ENCODE measurements around the gene CYB561D2.

The CYB561D2 gene

GRCh38 chr3:50323614-50324199, 27.0 kb upstream of the CYB561D2 start:
- DNase-seq (ENCODE audit: low spot score), result no peak

- DNase-seq (ENCODE audit: low spot score), result peak; percentile 78
These were observed 26.1 kb upstream of the CYB561D2 start for GRCh38 chr3:50324351-50325112.

GRCh38 chr3:50325113-50325480, 25.6 kb upstream of the CYB561D2 start:
- no peak for DNase-seq (ENCODE audit: low spot score)

DNA sequence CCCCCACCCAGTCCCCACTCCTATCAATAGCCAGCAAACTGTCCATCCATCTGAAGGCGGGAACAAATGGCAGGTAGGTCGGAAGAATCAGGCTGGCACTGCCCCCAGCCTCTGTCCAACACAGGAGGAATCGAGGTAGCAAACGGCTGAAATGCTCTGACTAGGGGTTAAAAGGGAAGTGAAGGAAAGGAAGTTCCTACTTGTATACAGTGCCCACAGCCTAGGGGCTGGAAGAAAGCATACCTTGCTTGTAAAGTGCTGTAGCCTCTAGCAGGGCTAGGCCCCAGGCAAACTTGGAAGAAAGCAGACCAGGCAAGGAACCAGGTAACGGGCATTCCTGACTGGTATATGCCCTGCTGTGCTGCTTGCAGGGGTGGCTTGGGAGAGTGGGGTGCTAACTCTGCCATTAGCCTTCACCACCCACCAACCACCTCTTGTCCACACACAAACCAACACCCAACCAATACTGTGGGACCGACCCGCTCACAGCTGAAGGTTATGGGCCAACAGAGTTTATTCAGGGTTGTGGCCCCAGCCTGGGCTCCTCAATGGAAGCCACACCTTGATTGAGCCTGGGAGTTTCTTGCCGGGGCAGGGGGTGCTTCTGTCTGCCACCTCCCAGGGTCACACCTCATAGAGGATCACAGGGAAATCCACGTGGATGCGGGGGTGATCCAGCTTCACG, 25.0 kb upstream of the CYB561D2 start:
- DNase-seq (ENCODE audit: low spot score), result no peak

- no peak for DNase-seq (ENCODE audit: low spot score)
These were observed 24.5 kb upstream of the CYB561D2 start for GRCh38 chr3:50326182-50326541.

GRCh38 chr3:50327129-50327528, 23.5 kb upstream of the CYB561D2 start:
- DNase-seq (ENCODE audit: low spot score), result no peak

DNA sequence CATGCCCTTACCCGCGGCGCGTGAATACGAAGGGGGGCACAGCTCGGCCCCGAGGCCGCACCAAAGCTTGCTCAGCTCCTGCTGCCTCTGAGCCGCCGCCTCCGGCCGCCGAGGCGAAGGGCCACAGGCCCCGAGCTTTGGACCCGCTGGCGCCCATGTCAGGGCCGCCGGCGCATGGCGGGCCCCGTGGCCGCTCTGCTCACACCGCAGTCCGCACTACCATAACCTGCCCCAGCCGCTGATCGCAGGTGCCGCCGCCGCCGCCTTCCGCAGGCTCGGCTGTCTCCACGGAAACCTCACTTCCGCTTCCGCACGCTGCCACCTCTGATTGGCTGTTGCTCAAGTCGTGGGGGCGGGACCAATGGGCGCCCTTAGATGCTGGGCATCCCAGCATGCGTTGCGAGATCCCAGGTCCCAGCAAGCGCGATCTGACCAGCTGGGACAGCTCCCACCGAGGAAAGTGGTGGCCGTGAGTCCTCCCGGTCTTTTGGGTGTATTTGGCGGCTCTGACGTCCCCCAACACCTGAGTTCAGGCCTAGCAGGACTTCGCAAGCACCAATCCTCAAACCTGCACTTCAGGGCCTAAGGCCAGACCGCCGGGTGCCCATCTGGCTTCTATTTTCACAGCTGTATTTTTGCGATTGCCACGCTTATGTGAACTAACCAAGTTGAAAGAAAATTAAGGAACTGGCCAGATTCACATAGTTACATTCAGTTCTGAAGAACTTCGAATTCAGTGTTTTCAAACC, 22.5 kb upstream of the CYB561D2 start, which contains the start of gene TUSC2:
TSS of gene TUSC2 (minus strand) at position 281 of the 749 bp plus-strand sequence. CDS start at position 157, 124 bp downstream.
- DNase-seq (ENCODE audit: low spot score), result peak; percentile 95

GRCh38 chr3:50330330-50330729, 20.3 kb upstream of the CYB561D2 start:
- DNase-seq (ENCODE audit: low spot score), result no peak

DNA sequence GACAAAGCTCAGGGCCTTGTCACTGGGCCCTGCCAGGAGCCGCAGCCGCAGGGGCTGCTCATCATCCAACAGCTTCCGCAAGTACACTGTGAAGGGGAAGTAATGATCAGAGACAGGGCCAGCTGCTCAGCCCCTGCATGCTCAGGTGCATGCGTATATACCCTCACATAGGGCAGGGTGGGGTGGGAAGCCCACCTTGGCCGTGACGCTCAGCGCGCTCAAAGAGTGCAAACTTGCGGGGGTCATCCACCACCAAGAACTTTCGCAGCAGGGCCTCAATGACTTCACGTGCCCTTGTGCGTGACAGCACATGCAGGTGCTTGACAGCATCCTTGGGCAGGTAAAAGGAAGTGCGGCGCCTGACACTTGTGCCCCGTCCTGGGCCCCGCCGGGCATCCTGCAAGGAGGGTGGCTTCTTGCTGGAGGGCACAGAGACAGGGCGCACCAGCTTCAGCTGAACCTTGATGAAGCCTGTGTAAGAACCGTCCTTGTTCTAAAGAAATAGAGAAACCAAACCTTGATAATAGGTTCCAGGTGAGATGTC, 19.2 kb upstream of the CYB561D2 start:
- no peak for DNase-seq (ENCODE audit: low spot score)

GRCh38 chr3:50333744-50334328, 16.8 kb upstream of the CYB561D2 start:
- DNase-seq (ENCODE audit: low spot score), result no peak

- DNase-seq (ENCODE audit: low spot score), result no peak
These were observed 16.2 kb upstream of the CYB561D2 start for GRCh38 chr3:50334339-50335075.

GRCh38 chr3:50336452-50337174, 14.0 kb upstream of the CYB561D2 start:
- peak; percentile 84 for DNase-seq (ENCODE audit: low spot score)

DNA sequence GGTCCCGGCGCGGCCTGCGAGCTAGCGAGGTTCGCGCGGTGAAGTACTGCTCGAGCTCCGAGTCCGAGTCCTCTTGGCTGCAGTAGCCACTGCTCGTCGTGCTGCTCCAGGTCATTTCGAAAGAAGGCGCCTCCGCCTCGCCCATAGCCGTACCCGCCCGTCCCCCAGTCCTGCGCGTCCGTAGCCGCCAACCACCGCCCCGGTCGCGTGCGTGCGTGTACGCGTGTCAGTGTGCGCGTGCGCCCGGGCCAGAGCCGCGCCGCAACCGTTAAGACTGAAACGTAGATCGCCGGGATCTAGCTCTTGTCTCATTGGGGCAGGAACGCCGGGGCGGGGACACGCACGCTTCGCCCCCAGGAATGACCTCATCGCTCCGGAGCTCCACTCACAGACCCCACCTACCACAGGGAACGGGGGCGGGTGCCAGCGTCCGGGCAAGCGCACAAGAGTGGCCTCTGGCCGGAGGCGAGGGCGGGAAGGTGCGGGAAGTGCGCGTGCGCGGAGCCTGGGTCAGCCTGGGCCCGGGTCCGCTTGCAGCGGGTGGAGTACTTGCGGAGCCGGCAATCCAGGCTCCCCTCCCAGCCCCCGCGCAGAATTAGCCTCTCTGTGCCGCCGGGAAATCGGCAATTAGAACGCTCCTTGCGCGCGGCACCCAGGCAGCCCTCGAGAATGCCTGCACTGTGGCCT, 13.3 kb upstream of the CYB561D2 start:
- DNase-seq (ENCODE audit: low spot score), result peak; percentile 98

- DNase-seq (ENCODE audit: low spot score), result no peak
These were observed 11.7 kb upstream of the CYB561D2 start for GRCh38 chr3:50338965-50339364.

- DNase-seq (ENCODE audit: low spot score), result no peak
These were observed 11.0 kb upstream of the CYB561D2 start for GRCh38 chr3:50339485-50340146.

DNA sequence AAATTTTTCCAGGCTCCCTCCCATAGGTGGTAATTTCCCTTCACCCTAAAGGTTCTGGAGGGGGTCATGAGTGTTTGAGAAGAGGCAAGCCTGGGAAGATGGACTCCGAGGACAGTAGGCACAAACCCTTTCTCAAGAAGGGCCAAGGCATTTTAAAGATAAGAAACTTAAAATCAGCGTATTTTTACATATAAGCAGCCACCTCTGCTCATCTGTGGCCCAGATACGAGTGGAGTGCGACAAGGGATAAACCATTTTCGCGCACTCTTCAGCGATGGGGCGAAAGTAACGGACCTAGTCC, 10.6 kb upstream of the CYB561D2 start:
- DNase-seq (ENCODE audit: low spot score), result no peak

DNA sequence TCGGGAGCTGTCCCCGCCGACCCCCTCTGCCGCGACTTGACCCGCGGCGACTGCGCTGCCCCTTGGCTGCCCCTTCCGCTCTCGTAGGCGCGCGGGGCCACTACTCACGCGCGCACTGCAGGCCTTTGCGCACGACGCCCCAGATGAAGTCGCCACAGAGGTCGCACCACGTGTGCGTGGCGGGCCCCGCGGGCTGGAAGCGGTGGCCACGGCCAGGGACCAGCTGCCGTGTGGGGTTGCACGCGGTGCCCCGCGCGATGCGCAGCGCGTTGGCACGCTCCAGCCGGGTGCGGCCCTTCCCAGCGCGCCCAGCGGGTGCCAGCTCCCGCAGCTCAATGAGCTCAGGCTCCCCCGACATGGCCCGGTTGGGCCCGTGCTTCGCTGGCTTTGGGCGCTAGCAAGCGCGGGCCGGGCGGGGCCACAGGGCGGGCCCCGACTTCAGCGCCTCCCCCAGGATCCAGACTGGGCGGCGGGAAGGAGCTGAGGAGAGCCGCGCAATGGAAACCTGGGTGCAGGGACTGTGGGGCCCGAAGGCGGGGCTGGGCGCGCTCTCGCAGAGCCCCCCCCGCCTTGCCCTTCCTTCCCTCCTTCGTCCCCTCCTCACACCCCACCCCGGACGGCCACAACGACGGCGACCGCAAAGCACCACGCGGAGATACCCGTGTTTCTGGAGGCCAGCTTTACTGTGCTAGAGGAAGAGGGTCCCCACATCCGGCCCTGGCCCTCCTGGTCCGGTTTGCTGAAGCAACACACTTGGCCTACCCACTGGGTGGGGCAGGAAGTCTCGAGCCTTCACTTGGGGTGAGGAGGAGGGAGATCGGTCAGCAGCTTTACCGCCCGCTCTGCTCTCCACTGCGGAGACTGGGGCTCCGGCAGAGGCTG, 10.0 kb upstream of the CYB561D2 start, which contains the start of gene RASSF1:
TSS of gene RASSF1 (minus strand) at position 389 of the 882 bp plus-strand sequence. CDS start at position 358, 31 bp downstream.
- no peak for DNase-seq (ENCODE audit: low spot score)

DNA sequence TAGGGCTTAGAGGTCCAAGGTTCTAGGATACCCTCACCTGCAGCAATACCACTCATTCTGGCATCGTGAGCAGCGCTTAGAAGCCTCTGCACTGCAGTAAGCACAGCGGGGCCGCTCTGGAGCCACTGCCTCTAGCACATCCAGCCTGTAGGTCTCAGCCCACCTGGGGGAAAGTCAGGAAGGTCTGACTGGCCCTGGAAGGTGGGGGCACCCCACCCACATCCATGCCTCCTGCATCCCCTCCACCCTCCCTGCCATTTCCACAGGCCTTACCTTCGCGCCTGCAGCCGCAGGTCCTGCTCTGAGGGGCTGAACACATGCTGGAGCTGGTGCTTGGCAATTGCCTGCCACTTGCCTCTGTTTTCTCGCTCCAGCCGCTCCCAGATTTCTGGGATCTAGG, 9.1 kb upstream of the CYB561D2 start:
- DNase-seq (ENCODE audit: low spot score), result no peak
